Measurements from ENCODE around the gene SYNE2.

SYNE2 gene

GRCh38 chr14:64107438-64107837, 254.6 kb downstream of the SYNE2 start:
- no peak for TF ChIP-seq CEBPB (IDR thresholded peaks at IDR 0.05)
- TF ChIP-seq TCF12 (IDR thresholded peaks at IDR 0.05; ENCODE audit: low read depth): no peak
- no peak for TF ChIP-seq RAD21 (IDR thresholded peaks at IDR 0.05; ENCODE audit: low read depth)
- TF ChIP-seq USF1 (IDR thresholded peaks at IDR 0.05): no peak
- no peak for TF ChIP-seq ZBTB7A (IDR thresholded peaks at IDR 0.05; ENCODE audit: low read depth)
- TF ChIP-seq TAF1 (IDR thresholded peaks at IDR 0.05; ENCODE audit: low read depth): no peak
- no peak for TF ChIP-seq TEAD4 (IDR thresholded peaks at IDR 0.05)
- TF ChIP-seq NFIC (IDR thresholded peaks at IDR 0.05): no peak

DNA sequence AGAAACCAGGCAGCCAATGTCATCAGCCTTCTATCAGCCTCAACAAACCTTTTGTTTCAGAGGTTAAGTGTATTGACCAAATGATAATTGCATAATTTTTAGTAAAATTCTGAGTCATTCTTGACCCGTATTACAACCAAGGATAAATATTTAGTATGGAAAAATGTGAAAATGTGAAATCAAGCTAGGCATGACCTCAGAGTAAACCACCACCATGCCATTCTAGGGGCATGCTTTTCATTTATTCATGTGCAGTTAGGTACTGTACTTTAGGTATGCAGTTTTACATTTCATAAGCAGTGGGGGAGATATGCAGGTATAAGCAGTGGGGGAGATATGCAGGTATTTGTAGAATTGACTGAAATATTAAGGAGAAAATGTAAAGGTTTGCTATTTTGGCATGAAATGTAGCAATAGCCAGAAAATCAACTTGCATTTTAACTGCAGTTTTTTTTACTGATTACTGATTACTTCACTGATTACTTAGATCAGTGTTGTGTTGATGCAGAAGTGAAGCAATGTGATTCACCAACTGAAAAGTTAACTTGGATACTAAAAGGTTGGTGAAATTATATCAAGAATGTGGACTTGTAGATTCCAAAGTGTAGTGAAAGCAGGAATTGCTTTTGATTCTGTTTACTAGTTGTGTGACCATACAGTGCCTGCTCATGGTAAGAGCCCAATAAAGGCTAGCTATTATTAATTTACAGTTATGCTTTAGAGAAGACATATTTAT, 257.2 kb downstream of the SYNE2 start:
- TF ChIP-seq YY1 (IDR thresholded peaks at IDR 0.05; ENCODE audit: low read depth) (no peak), EGR1 (IDR thresholded peaks at IDR 0.05) (no peak), NFIC (IDR thresholded peaks at IDR 0.05) (no peak), USF1 (IDR thresholded peaks at IDR 0.05) (no peak), TCF12 (IDR thresholded peaks at IDR 0.05; ENCODE audit: low read depth) (no peak), CREB1 (IDR thresholded peaks at IDR 0.05; ENCODE audit: low read depth) (no peak), EP300 (IDR thresholded peaks at IDR 0.05; ENCODE audit: borderline replicate concordance) (no peak), TAF1 (IDR thresholded peaks at IDR 0.05; ENCODE audit: low read depth) (no peak), RAD21 (IDR thresholded peaks at IDR 0.05; ENCODE audit: low read depth) (no peak), MAX (IDR thresholded peaks at IDR 0.05) (no peak)

DNA sequence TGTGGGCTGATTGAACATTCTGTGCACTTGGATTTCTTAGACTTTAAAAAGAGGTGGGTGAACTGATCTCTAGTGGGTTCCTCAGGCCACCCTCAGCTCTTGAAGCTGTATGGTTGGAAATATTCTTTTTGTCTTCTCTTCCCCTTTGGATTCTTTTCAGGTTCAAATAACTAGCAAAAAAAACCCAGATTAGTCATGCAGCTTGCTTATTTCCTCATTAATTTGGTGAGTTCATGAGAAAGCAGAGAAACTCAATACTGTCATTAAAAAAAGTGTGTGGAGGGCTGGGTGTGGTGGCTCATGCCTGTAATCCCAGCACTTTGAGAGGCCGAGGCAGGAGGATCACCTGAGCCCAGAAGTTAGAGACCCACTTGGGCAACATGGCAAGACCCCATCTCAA, 258.0 kb downstream of the SYNE2 start:
- no peak for TF ChIP-seq USF1 (IDR thresholded peaks at IDR 0.05)
- no peak for TF ChIP-seq TAF1 (IDR thresholded peaks at IDR 0.05; ENCODE audit: low read depth)
- no peak for TF ChIP-seq MAX (IDR thresholded peaks at IDR 0.05)
- TF ChIP-seq CREB1 (IDR thresholded peaks at IDR 0.05; ENCODE audit: low read depth): no peak
- TF ChIP-seq YY1 (IDR thresholded peaks at IDR 0.05; ENCODE audit: low read depth): no peak
- no peak for TF ChIP-seq TCF12 (IDR thresholded peaks at IDR 0.05; ENCODE audit: low read depth)
- no peak for TF ChIP-seq CEBPB (IDR thresholded peaks at IDR 0.05)
- no peak for TF ChIP-seq EP300 (IDR thresholded peaks at IDR 0.05; ENCODE audit: borderline replicate concordance)
- no peak for TF ChIP-seq ZBTB7A (IDR thresholded peaks at IDR 0.05; ENCODE audit: low read depth)
- TF ChIP-seq EGR1 (IDR thresholded peaks at IDR 0.05): no peak
- TF ChIP-seq TEAD4 (IDR thresholded peaks at IDR 0.05): no peak
- TF ChIP-seq FOXM1 (IDR thresholded peaks at IDR 0.05; ENCODE audit: borderline replicate concordance, low read depth): no peak
- no peak for TF ChIP-seq NFIC (IDR thresholded peaks at IDR 0.05)
- no peak for TF ChIP-seq RAD21 (IDR thresholded peaks at IDR 0.05; ENCODE audit: low read depth)
- no peak for TF ChIP-seq REST (IDR thresholded peaks at IDR 0.05; ENCODE audit: low read depth)

DNA sequence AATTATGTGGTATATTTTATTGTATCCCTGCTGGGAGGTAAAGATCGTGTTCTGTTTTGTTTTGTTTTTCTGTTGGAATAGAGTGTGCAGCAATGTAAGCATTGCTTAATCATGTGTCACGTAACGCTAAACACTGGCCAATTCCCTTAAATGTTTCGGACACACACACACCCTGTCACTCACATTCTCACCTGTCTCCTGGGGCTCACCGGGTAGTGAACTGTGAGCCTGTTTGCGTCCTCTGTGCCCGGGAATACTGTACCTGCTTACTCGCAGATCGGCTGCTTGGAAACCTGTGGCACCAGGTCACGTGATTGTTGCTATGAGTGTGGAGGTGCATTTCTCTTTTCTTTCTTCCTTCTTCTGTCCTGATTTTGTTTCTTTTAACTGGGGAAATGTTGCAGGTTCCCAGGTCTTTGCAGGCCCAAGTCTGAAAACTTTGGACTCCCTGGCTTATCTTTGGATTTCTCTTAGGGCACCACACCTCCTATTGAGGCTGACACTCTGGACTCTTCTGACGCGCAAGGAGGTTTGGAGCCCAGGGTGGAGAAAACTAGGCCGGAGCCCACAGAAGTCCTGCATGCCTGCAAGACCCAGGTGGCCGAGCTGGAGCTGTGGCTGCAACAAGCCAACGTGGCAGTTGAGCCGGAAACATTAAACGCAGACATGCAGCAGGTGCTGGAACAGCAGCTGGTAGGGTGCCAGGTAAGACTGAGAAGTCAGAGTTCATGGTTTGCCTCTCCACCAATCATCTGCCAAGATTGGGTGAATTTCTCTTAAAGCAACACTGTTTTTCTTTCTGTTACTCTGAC, 260.3 kb downstream of the SYNE2 start:
- no peak for TF ChIP-seq ZBTB7A (IDR thresholded peaks at IDR 0.05; ENCODE audit: low read depth)
- no peak for TF ChIP-seq CREB1 (IDR thresholded peaks at IDR 0.05; ENCODE audit: low read depth)
- no peak; the same call in 1 of the 2 replicates for TF ChIP-seq TEAD4 (IDR thresholded peaks at IDR 0.05)
- TF ChIP-seq CEBPB (IDR thresholded peaks at IDR 0.05): peak; percentile 78; the same call in 1 of the 2 replicates
- TF ChIP-seq EP300 (IDR thresholded peaks at IDR 0.05; ENCODE audit: borderline replicate concordance): no peak
- peak; percentile 85 for TF ChIP-seq MAX (IDR thresholded peaks at IDR 0.05)
- no peak for TF ChIP-seq REST (IDR thresholded peaks at IDR 0.05; ENCODE audit: low read depth)
- TF ChIP-seq TCF12 (IDR thresholded peaks at IDR 0.05; ENCODE audit: low read depth): 0 out of 2 replicates have a peak, but pooled peaks have one; percentile 27
- TF ChIP-seq NFIC (IDR thresholded peaks at IDR 0.05): peak; percentile 72
- TF ChIP-seq USF1 (IDR thresholded peaks at IDR 0.05): peak; percentile 92
- no peak for TF ChIP-seq RAD21 (IDR thresholded peaks at IDR 0.05; ENCODE audit: low read depth)
- no peak for TF ChIP-seq TAF1 (IDR thresholded peaks at IDR 0.05; ENCODE audit: low read depth)
- TF ChIP-seq YY1 (IDR thresholded peaks at IDR 0.05; ENCODE audit: low read depth): no peak
- no peak for TF ChIP-seq FOXM1 (IDR thresholded peaks at IDR 0.05; ENCODE audit: borderline replicate concordance, low read depth)
- TF ChIP-seq EGR1 (IDR thresholded peaks at IDR 0.05): no peak

Measured in Ishikawa (cell line).